Smooth muscle cell of trachea (primary cell): Measurements from ENCODE around the gene PDGFRA. TPM values are rescaled to one million over a fixed set of nuclear protein-coding genes. Genes with fewer than 3 reads are reported as not detected.

Experiments used
- total RNA-seq: library from RNA; depleted of rRNA; stranded (reverse); fragments of >200 nt; gene quantifications from 2 replicates; pipeline ENCODE4 v1.2.1, GENCODE V29; 2014

PDGFRA gene
- total RNA-seq: 432 and 685 TPM in 2 replicates

DNA sequence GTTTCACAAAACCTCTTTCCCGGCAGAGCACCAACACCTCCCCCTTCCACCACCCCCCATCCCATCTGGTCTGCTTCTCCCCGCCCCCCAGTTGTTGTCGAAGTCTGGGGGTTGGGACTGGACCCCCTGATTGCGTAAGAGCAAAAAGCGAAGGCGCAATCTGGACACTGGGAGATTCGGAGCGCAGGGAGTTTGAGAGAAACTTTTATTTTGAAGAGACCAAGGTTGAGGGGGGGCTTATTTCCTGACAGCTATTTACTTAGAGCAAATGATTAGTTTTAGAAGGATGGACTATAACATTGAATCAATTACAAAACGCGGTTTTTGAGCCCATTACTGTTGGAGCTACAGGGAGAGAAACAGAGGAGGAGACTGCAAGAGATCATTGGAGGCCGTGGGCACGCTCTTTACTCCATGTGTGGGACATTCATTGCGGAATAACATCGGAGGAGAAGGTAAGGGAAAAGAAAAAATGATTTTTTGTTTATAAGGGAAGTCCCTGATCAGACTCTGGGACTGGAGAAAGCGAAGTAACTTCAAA lies at the start of gene PDGFRA:
Gene PDGFRA, plus strand, starts transcription at position 333 of the 541 bp plus-strand sequence. CDS start 29,476 bp downstream, outside the sequence.

Other genes starting within 250 kb of the PDGFRA start
- gene CHIC2, start 164.7 kb upstream of the PDGFRA start, total RNA-seq: 37.7 and 43.2 TPM in 2 replicates
- gene GSX2, start 129.1 kb upstream of the PDGFRA start, total RNA-seq: not detected in 2 replicates